CD4-positive, alpha-beta T cell (primary cell): ENCODE measurements around the gene RNPS1. TPM values are rescaled to one million over a fixed set of nuclear protein-coding genes. Genes with fewer than 3 reads are reported as not detected.
"Not testable (repeated sequence)": the region's sequence is repeated elsewhere in the genome, so short reads cannot be mapped to it uniquely, and the experiment has no call there.

ENCODE experiments used
- ATAC-seq: fragments of 200-7000 bp; cut with Tn5 transposase; one replicate; pipeline ENCODE4 v1.10.0; 2022; ENCODE audit warnings: mild to moderate bottlenecking; ENCODE audit not compliant: poor library complexity
- CTCF ChIA-PET: fragments of 350-600 bp; sonication (Branson Sonifier 250); formaldehyde crosslinking; loops from one replicate; lab custom pipeline; 2021; ENCODE audit warnings: antibody characterized with exemption, inconsistent platforms; lab: Charles Lee
- POLR2A ChIA-PET: fragments of 350-600 bp; sonication (Branson Sonifier 250); formaldehyde crosslinking; loops from one replicate; lab custom pipeline; 2021; ENCODE audit warnings: antibody characterized with exemption, inconsistent platforms; lab: Charles Lee
- DNase-seq, 14 experiments: peaks; one replicate each; pipeline ENCODE4 v3.0.0-alpha.2; 2013 to 2020; ENCODE audit warnings: mixed read lengths in 2 of 14
- H3K27ac ChIP-seq, 2 donors: one replicate each; pipeline versions ENCODE4 v1.5.1 to v1.7.0; 2013; ENCODE audit warnings: low read length in 2 of 2, low read depth in 1 of 2, mild to moderate bottlenecking in 1 of 2
- H3K27me3 ChIP-seq, 2 experiments: 1 replicate in 1 of 2; 2 replicates in 1 of 2; pipeline versions ENCODE4 v1.6.1 to v1.7.0; 2013; ENCODE audit warnings: low read length in 2 of 2, control low read depth in 1 of 2, mild to moderate bottlenecking in 1 of 2, moderate library complexity in 1 of 2; ENCODE audit not compliant: insufficient read depth in 2 of 2, control insufficient read depth in 1 of 2
- H3K36me3 ChIP-seq: one replicate; pipeline ENCODE4 v1.6.1; 2013; ENCODE audit warnings: low read length, control low read depth; ENCODE audit not compliant: insufficient read depth
- H3K4me1 ChIP-seq: one replicate; pipeline ENCODE4 v1.6.1; 2013; ENCODE audit warnings: low read length, control low read depth; ENCODE audit not compliant: insufficient read depth
- H3K4me3 ChIP-seq: one replicate; pipeline ENCODE4 v1.5.1; 2013; ENCODE audit warnings: mild to moderate bottlenecking, low read length, moderate library complexity
- H3K9me3 ChIP-seq, 2 experiments: 1 replicate in 1 of 2; 2 replicates in 1 of 2; pipeline versions ENCODE4 v1.6.1 to v1.7.0; 2013; ENCODE audit warnings: low read length in 2 of 2, mild to moderate bottlenecking in 2 of 2, control low read depth in 1 of 2, moderate library complexity in 1 of 2; ENCODE audit not compliant: control insufficient read depth in 1 of 2, insufficient read depth in 1 of 2
- H3K27ac Mint-ChIP-seq: one replicate; pipeline ENCODE4 v1.8.0; 2020; ENCODE audit warnings: mixed read lengths
- H3K27me3 Mint-ChIP-seq: one replicate; pipeline ENCODE4 v1.8.0; 2021; ENCODE audit warnings: mixed read lengths
- H3K36me3 Mint-ChIP-seq: one replicate; pipeline ENCODE4 v1.8.0; 2021; ENCODE audit warnings: low read depth, mixed read lengths
- H3K4me1 Mint-ChIP-seq: one replicate; pipeline ENCODE4 v1.8.0; 2021; ENCODE audit warnings: low read depth, mixed read lengths
- H3K4me3 Mint-ChIP-seq: one replicate; pipeline ENCODE4 v1.8.0; 2020; ENCODE audit warnings: mild to moderate bottlenecking, mixed read lengths
- H3K9me3 Mint-ChIP-seq: one replicate; pipeline ENCODE4 v1.8.0; 2020; ENCODE audit warnings: mixed read lengths
- CTCF ChIP-seq: fragments of 200-600 bp; IDR thresholded peaks from one replicate; pipeline ENCODE4 v1.8.0; 2022; ENCODE audit warnings: antibody characterized with exemption, mild to moderate bottlenecking
- intact Hi-C, 2 experiments: fragments of 100-400 bp; cut with DNase I in 1 of 2; cut with micrococcal nuclease in 1 of 2; formaldehyde crosslinking; loops; one replicate each; pipeline versions ENCODE4 v1.15.1 to v1.9.0; 2023 to 2025; cut with DNase I, micrococcal nuclease
- total RNA-seq, 174 experiments: library from RNA in 2 of 174; stranded (reverse) in 2 of 174; gene quantifications; one replicate each; pipeline ENCODE4 v1.2.3 and lab custom pipeline; 2021 to 2026

The RNPS1 gene
- total RNA-seq, 2 experiments from 2014 or later, result 211 to 214 TPM

GRCh38 chr16:2260250-2260649 lies 7.7 kb downstream of the RNPS1 start:
- Histone ChIP-seq H3K27me3 (no peaks in the 10 kb centered on the region), H3K4me3 (no peak overlapping the region), H3K36me3 (peaks cover 81% of the 10 kb centered on the region), H3K4me1 (peaks cover 3% of the 10 kb centered on the region), H3K9me3 (no peaks in the 10 kb centered on the region), H3K27ac (no peak overlapping the region)
- no peak for TF ChIP-seq CTCF
- ATAC-seq (no peak), DNase-seq (no peak)
- H3K4me3 Mint-ChIP-seq, result no peak overlapping the region
- intact Hi-C loops, result no loop called here
- no peaks in the 10 kb centered on the region for H3K27me3 Mint-ChIP-seq
- H3K36me3 Mint-ChIP-seq, result peaks cover 96% of the 10 kb centered on the region
- POLR2A ChIA-PET, result no interaction called here
- CTCF ChIA-PET, result interaction anchor here (0.7 kb wide), 1 partner anchor 120 kb away, joined by 3 read pairs; no protein-coding TSS in a partner anchor
- H3K4me1 Mint-ChIP-seq, result peaks cover 9% of the 10 kb centered on the region
- no peaks in the 10 kb centered on the region for H3K9me3 Mint-ChIP-seq
- H3K27ac Mint-ChIP-seq, result no peak overlapping the region

- POLR2A ChIA-PET, DNase-seq, H3K9me3 Mint-ChIP-seq, H3K4me3 Mint-ChIP-seq, H3K4me3 ChIP-seq, ATAC-seq, H3K9me3 ChIP-seq, H3K27ac Mint-ChIP-seq, H3K4me1 Mint-ChIP-seq, H3K4me1 ChIP-seq, H3K27ac ChIP-seq, H3K27me3 ChIP-seq, CTCF ChIA-PET, H3K27me3 Mint-ChIP-seq: not testable (repeated sequence)
- peaks cover 94% of the 10 kb centered on the region for H3K36me3 Mint-ChIP-seq
- intact Hi-C loops, result loop anchor here in 1 of 2 experiments (10.0 kb wide), 1 partner anchor 234 kb away; the partner anchor contains the start of gene NHERF2
- H3K36me3 ChIP-seq, result peaks cover 77% of the 10 kb centered on the region
Observed at GRCh38 chr16:2258530-2258929, 9.4 kb downstream of the RNPS1 start.

- Histone ChIP-seq H3K27me3 (no peaks in the 10 kb centered on the region), H3K36me3 (peaks cover 69% of the 10 kb centered on the region), H3K27ac (no peak overlapping the region), H3K4me1 (no peaks in the 10 kb centered on the region), H3K9me3 (no peaks in the 10 kb centered on the region), H3K4me3 (no peak overlapping the region)
- Mint-ChIP-seq H3K27me3 (no peaks in the 10 kb centered on the region), H3K4me3 (no peak overlapping the region), H3K4me1 (no peaks in the 10 kb centered on the region), H3K27ac (no peak overlapping the region), H3K36me3 (peaks cover 95% of the 10 kb centered on the region), H3K9me3 (no peaks in the 10 kb centered on the region)
- no peak for ATAC-seq
- POLR2A ChIA-PET, result no interaction called here
- TF ChIP-seq CTCF, result no peak
- intact Hi-C loops, result loop anchor here in 1 of 2 experiments (10.0 kb wide), 1 partner anchor 233 kb away; the partner anchor contains the start of gene NHERF2
- CTCF ChIA-PET, result no interaction called here
- no peak for DNase-seq
Observed at GRCh38 chr16:2257726-2258125, 10.2 kb downstream of the RNPS1 start.
